HL-60 (cell line): ENCODE data around the gene ZNF436.

ENCODE experiments used
- DNase-seq, 2 experiments: peaks; one replicate each; pipeline ENCODE4 v3.0.0-alpha.2; 2010 to 2020; ENCODE audit warnings: low read depth in 1 of 2, low spot score in 1 of 2
- H3K27ac ChIP-seq: fragments of 250-450 bp; sonication (Bioruptor Pico); replicated peaks from 2 replicates; pipeline ENCODE4 v1.5.1; 2020; ENCODE audit warnings: mild to moderate bottlenecking, moderate library complexity
- H3K27me3 ChIP-seq: fragments of 250-450 bp; sonication (Bioruptor Pico); 2 replicates; pipeline ENCODE4 v1.5.1; 2021; ENCODE audit warnings: mild to moderate bottlenecking, moderate library complexity; ENCODE audit not compliant: insufficient read depth, poor library complexity, severe bottlenecking
- H3K4me3 ChIP-seq: replicated peaks from 2 replicates; pipeline ENCODE4 v1.5.1; 2011; ENCODE audit warnings: mild to moderate bottlenecking, control low read depth, low read length; ENCODE audit not compliant: insufficient read depth
- CTCF ChIP-seq: IDR thresholded peaks from one replicate; pipeline ENCODE4 v1.5.1; 2011; ENCODE audit warnings: low read length, control low read depth, inconsistent platforms; ENCODE audit not compliant: insufficient read depth
- GABPA ChIP-seq: IDR thresholded peaks from 2 replicates; pipeline ENCODE4 v1.6.1; 2012; ENCODE audit warnings: low read depth
- POLR2AphosphoS5 ChIP-seq: IDR thresholded peaks from 2 replicates; pipeline ENCODE4 v1.6.1; 2012; ENCODE audit warnings: low read depth
- REST ChIP-seq: IDR thresholded peaks from 2 replicates; pipeline ENCODE4 v1.6.1; 2012; ENCODE audit warnings: low read depth; ENCODE audit not compliant: insufficient replicate concordance
- SPI1 ChIP-seq: IDR thresholded peaks from 2 replicates; pipeline ENCODE4 v1.6.1; 2012; ENCODE audit warnings: low read depth, mild to moderate bottlenecking, borderline replicate concordance

ZNF436 gene

GRCh38 chr1:23416964-23417363 lies 47.3 kb upstream of the ZNF436 start:
- DNase-seq, result no peak
- no peak for TF ChIP-seq POLR2AphosphoS5
- TF ChIP-seq SPI1, result no peak
- no peak for TF ChIP-seq REST
- TF ChIP-seq CTCF, result no peak
- TF ChIP-seq GABPA, result no peak
- H3K27ac ChIP-seq, result no peak overlapping the region
- H3K4me3 ChIP-seq, result no peak overlapping the region
- no peaks in the 10 kb centered on the region for H3K27me3 ChIP-seq

- Histone ChIP-seq H3K4me3 (no peak overlapping the region), H3K27ac (no peak overlapping the region), H3K27me3 (no peaks in the 10 kb centered on the region)
- no peak for DNase-seq
- no peak for TF ChIP-seq CTCF
- TF ChIP-seq GABPA, result no peak
- no peak for TF ChIP-seq SPI1
- TF ChIP-seq REST, result no peak
- no peak for TF ChIP-seq POLR2AphosphoS5
Measured at GRCh38 chr1:23408797-23409290, 39.2 kb upstream of the ZNF436 start.

- Histone ChIP-seq H3K27ac (no peak overlapping the region), H3K27me3 (no peaks in the 10 kb centered on the region), H3K4me3 (no peak overlapping the region)
- TF ChIP-seq REST, result no peak
- no peak for TF ChIP-seq GABPA
- TF ChIP-seq POLR2AphosphoS5, result no peak
- TF ChIP-seq CTCF, result no peak
- TF ChIP-seq SPI1, result no peak
- DNase-seq, result no peak
Measured at GRCh38 chr1:23407016-23407630, 37.5 kb upstream of the ZNF436 start.
